ENCODE measurements around the gene SPRN. TPM values are rescaled to one million over a fixed set of nuclear protein-coding genes. Genes with fewer than 3 reads are reported as not detected.
"Not testable (repeated sequence)": the region's sequence is repeated elsewhere in the genome, so short reads cannot be mapped to it uniquely, and the experiment has no call there.

The SPRN gene
- total and polyA plus RNA-seq, 7 donors = under 0.01 to 1.1 (median 0.41) TPM; not detected in 2

DNA sequence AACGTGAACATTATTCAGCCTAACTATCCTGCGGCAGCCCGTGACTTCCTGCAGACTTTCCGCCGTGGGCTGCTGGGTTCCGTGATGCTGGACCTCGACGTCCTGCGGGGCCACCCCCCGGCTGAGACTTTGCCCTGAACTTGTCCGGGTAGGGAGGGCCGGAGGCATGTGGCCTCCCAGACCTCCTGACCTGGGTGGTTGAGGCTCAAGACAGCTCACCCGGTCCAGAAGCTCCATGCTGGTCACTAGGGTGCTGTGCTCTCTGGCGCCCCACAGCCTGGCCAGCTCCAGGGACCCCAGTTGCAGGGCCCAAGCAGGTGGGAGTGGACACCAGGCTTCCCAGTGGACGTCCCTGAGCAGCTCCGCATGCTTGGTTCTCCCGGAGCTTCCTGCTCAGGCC, 4.4 kb downstream of the SPRN start:
- no peak for TF ChIP-seq POLR2A (IDR thresholded peaks at IDR 0.05)
- no peak for TF ChIP-seq EP300 (IDR thresholded peaks at IDR 0.05)
- TF ChIP-seq, protein P1, sequence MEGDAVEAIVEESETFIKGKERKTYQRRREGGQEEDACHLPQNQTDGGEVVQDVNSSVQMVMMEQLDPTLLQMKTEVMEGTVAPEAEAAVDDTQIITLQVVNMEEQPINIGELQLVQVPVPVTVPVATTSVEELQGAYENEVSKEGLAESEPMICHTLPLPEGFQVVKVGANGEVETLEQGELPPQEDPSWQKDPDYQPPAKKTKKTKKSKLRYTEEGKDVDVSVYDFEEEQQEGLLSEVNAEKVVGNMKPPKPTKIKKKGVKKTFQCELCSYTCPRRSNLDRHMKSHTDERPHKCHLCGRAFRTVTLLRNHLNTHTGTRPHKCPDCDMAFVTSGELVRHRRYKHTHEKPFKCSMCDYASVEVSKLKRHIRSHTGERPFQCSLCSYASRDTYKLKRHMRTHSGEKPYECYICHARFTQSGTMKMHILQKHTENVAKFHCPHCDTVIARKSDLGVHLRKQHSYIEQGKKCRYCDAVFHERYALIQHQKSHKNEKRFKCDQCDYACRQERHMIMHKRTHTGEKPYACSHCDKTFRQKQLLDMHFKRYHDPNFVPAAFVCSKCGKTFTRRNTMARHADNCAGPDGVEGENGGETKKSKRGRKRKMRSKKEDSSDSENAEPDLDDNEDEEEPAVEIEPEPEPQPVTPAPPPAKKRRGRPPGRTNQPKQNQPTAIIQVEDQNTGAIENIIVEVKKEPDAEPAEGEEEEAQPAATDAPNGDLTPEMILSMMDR (IDR thresholded peaks at IDR 0.05) = no peak
- TF ChIP-seq POLR2AphosphoS5 (IDR thresholded peaks at IDR 0.05) = no peak
- Histone ChIP-seq H3K4me1 (peaks cover 0 to 10% (median 8%) of the 10 kb centered on the region in 4 donors), H3K4me3 (no peak overlapping the region), H3K27ac (no peak overlapping the region), H3K36me3 (peaks cover 16 to 35% (median 17%) of the 10 kb centered on the region in 4 donors), H3K9me3 (no peaks in the 10 kb centered on the region), H3K27me3 (peaks cover 6 to 18% (median 9%) of the 10 kb centered on the region in 3 donors)
- 92 to 94% methylated on average over 17 of the region's 17 CpGs for WGBS, 2 donors
- no peak for DNase-seq
- intact Hi-C loops (cut with DNase I) = no loop called here

DNA sequence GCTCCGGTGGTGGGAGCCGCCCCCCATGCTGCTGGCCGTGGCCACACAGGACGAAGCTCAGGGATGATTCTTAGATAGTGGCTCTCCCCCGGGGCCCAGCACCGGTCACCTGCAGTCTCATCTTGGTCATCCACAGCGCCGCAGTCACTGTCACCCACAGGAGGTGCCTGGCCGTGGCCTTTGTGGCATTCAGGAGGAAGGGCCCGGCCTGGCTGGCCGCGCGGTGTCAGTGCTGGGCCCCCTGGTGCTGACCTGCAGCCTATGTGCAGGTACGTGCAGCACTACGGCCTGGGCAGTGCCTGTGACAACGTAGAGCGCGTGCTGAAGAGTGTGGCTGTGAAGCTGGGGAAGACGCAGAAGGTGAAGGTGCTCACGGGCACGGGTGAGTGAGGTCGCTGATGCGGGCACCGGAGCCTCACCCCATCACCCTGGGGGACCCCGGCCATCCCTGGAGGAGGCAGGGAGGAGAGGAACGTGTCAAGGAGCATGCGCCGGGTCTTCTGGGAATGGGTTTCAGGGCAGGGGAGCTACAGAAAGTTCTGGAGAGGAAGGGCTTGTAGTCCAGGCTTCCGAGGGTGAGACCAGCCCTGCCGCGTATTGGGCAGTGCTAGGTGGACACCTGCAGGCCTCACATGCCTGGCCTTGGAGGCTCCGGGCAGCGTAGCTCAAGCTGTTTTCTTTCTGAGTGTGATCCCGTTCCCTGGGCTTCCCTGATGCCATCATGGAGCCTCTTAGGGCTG, 5.0 kb downstream of the SPRN start:
- TF ChIP-seq POLR2A (IDR thresholded peaks at IDR 0.05) (no peak), EP300 (IDR thresholded peaks at IDR 0.05) (no peak), POLR2AphosphoS5 (IDR thresholded peaks at IDR 0.05) (no peak)
- TF ChIP-seq, protein P1 (IDR thresholded peaks at IDR 0.05) = no peak
- Histone ChIP-seq H3K4me1 (peaks cover 0 to 10% (median 8%) of the 10 kb centered on the region in 4 donors), H3K9me3 (no peaks in the 10 kb centered on the region), H3K4me3 (no peak overlapping the region), H3K27ac (no peak overlapping the region), H3K36me3 (peaks cover 16 to 37% (median 19%) of the 10 kb centered on the region in 4 donors), H3K27me3 (peaks cover 6 to 18% (median 9%) of the 10 kb centered on the region in 3 donors)
- intact Hi-C loops (cut with DNase I) = no loop called here
- 94 to 95% methylated on average over 34 of the region's 34 CpGs for WGBS, 2 donors
- no peak for DNase-seq

DNA sequence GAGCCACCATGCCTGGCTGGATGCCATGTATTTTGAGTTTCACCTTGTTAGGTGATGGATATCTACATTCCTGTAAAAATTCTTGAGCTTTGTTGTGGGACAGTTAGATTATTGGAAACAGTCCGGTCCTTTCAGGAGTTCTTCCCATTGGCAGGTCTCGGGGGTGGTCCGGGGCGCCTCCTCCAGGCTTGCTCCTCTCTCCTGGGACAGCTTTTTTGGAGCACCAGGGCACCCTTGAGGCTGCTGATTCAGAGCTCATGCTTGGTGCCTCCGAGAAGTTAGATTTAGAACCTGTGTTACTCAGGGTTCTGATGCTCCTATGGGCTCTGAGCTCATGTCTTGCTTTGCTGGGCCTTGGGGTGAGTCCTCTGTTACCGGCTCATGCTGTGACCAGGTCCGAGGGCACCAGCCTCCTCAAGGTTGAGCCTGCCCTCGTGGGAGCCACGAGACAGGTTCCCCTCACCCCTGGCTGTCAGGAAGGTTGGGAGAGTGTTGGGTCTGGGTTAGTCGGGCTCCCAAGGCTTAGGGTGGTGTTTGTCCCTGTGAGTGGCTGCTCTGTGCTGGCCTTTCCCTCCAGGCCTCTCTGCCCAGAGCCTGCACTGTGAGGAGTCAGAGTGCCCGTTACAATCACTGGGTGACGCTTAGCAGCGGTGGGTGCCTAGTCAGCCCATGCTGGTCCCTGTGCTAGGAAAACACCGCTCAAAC, 6.0 kb downstream of the SPRN start:
- Histone ChIP-seq H3K4me3 (no peak overlapping the region), H3K4me1 (peaks cover 0 to 7% (median 6%) of the 10 kb centered on the region in 4 donors), H3K27me3 (peaks cover 6 to 15% (median 9%) of the 10 kb centered on the region in 3 donors), H3K9me3 (no peaks in the 10 kb centered on the region), H3K27ac (no peak overlapping the region), H3K36me3 (peaks cover 16 to 40% (median 21%) of the 10 kb centered on the region in 4 donors)
- intact Hi-C loops (cut with DNase I) = no loop called here
- DNase-seq = no peak
- TF ChIP-seq, protein P1 (IDR thresholded peaks at IDR 0.05) = no peak
- TF ChIP-seq POLR2AphosphoS5 (IDR thresholded peaks at IDR 0.05) (no peak), POLR2A (IDR thresholded peaks at IDR 0.05) (no peak), EP300 (IDR thresholded peaks at IDR 0.05) (no peak)
- WGBS, 2 donors = 95 to 96% methylated on average over 14 of the region's 14 CpGs

DNA sequence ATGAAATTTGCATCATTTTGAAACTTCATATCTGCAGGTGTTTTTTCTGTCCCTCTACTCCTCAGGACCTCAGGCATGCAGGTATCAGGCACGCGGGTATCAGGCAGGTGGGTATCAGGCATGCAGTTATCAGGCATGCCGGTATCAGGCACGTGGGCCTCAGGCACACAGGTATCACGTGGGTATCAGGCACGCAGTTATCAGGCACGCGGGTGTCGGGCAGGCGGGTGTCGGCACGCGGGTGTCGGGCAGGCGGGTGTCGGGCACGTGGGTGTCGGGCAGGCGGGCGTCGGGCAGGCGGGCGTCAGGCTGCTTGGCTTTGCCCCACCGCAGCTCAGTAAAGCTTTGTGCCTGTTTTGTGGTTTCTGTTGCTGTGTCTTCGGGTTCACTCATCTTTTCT, 8.7 kb downstream of the SPRN start:
- H3K36me3 ChIP-seq = peaks cover 16 to 59% (median 27%) of the 10 kb centered on the region in 4 donors
- no peak for DNase-seq

DNA sequence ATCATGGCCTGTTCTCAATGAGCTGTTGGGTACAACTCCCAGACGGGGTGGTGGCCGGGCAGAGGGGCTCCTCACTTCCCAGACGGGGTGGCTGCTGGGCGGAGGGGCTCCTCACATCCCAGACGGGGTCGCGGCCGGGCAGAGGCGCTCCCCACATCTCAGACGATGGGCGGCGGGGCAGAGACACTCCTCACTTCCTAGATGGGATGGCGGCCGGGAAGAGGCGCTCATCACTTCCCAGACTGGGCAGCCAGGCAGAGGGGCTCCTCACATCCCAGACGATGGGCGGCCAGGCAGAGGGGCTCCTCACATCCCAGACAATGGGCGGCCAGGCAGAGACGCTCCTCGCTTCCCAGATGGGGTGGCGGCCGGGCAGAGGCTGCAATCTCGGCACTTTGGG, 10.0 kb downstream of the SPRN start:
- H3K9me3 ChIP-seq; intact Hi-C loops (cut with DNase I); DNase-seq; H3K4me3 ChIP-seq; H3K27ac ChIP-seq; H3K27me3 ChIP-seq; H3K4me1 ChIP-seq: not testable (repeated sequence)
- H3K36me3 ChIP-seq = peaks cover 4 to 59% (median 21%) of the 10 kb centered on the region in 4 donors
- WGBS, 2 donors = 96 to 98% methylated on average over 22 to 23 of the region's 23 CpGs

More for the DNA sequence above, 8.7 kb downstream of the SPRN start:
- intact Hi-C loops (cut with DNase I) = no loop called here
- no peak overlapping the region for H3K27ac ChIP-seq
- H3K27me3 ChIP-seq = no peaks in the 10 kb centered on the region
- H3K4me1 ChIP-seq = no peaks in the 10 kb centered on the region
- no peak overlapping the region for H3K4me3 ChIP-seq
- TF ChIP-seq EP300 (IDR thresholded peaks at IDR 0.05) (no peak), POLR2A (IDR thresholded peaks at IDR 0.05) (no peak), POLR2AphosphoS5 (IDR thresholded peaks at IDR 0.05) (no peak)
- TF ChIP-seq, protein P1 (IDR thresholded peaks at IDR 0.05) = no peak
- H3K9me3 ChIP-seq = peaks cover 0 to 7% (median 2%) of the 10 kb centered on the region in 4 donors
- 90 to 96% methylated on average over 25 of the region's 25 CpGs for WGBS, 2 donors

Measured in sigmoid colon (tissue), 7 donors.